GM23248 (cell line): Measurements from ENCODE around the gene FAM47B.

Experiments used
- EZH2 ChIP-seq: fragments of 200-600 bp; sonication (generic); IDR thresholded peaks from 2 replicates; pipeline ENCODE4 v1.6.1; 2018; ENCODE audit warnings: antibody characterized with exemption, mild to moderate bottlenecking; ENCODE audit not compliant: insufficient read depth, poor library complexity, severe bottlenecking
- EZH2phosphoT487 ChIP-seq: fragments of 200-600 bp; sonication (generic); IDR thresholded peaks from 2 replicates; pipeline ENCODE4 v1.6.1; 2018; ENCODE audit warnings: antibody characterized with exemption, moderate library complexity, mild to moderate bottlenecking, low read depth; ENCODE audit not compliant: insufficient read depth

- no peak for TF ChIP-seq EZH2phosphoT487
- TF ChIP-seq EZH2, result no peak
These were observed 27.0 kb upstream of the FAM47B start for GRCh38 chrX:34915463-34916225.
